A673 (cell line): Measurements from ENCODE around the gene BAIAP2L2. TPM values are rescaled to one million over a fixed set of nuclear protein-coding genes. Genes with fewer than 3 reads are reported as not detected.

Experiments
- BruUV-seq: library from RNA; stranded (reverse); fragments of 400-500 nt; replicated peaks from 2 replicates; lab custom pipeline; 2021; lab: Mats Ljungman, UMichigan
- CTCF ChIA-PET: fragments of 300-600 bp; sonication (Branson Sonifier 250); formaldehyde crosslinking; loops from one replicate; lab custom pipeline; 2022; ENCODE audit warnings: antibody characterized with exemption; lab: Charles Lee
- POLR2A ChIA-PET: fragments of 300-600 bp; sonication (Branson Sonifier 250); formaldehyde crosslinking; loops from one replicate; lab custom pipeline; 2022; ENCODE audit warnings: antibody characterized with exemption; ENCODE audit not compliant: low non-redundant PET; lab: Charles Lee
- DNase-seq: peaks from one replicate; pipeline ENCODE4 v3.0.0-alpha.2; 2015; ENCODE audit warnings: low spot score
- H3K27ac ChIP-seq: fragments of 200-600 bp; sonication (generic); 2 replicates; pipeline ENCODE4 v1.5.1; 2016; ENCODE audit warnings: mixed run types, low read depth, mild to moderate bottlenecking, mixed read lengths, antibody characterized with exemption, low read length; ENCODE audit not compliant: poor library complexity, severe bottlenecking
- H3K27me3 ChIP-seq: fragments of 200-600 bp; sonication (generic); replicated peaks from 2 replicates; pipeline ENCODE4 v1.6.1; 2017; ENCODE audit warnings: mixed run types, low read depth, mild to moderate bottlenecking, mixed read lengths, antibody characterized with exemption, low read length; ENCODE audit not compliant: insufficient read depth, poor library complexity
- H3K36me3 ChIP-seq: fragments of 200-600 bp; sonication (generic); 2 replicates; pipeline ENCODE4 v1.6.1; 2016; ENCODE audit warnings: mixed run types, mild to moderate bottlenecking, mixed read lengths, antibody characterized with exemption, low read length; ENCODE audit not compliant: insufficient read depth, poor library complexity, severe bottlenecking
- H3K4me1 ChIP-seq: fragments of 200-600 bp; sonication (generic); 2 replicates; pipeline ENCODE4 v1.6.1; 2017; ENCODE audit warnings: mixed run types, mild to moderate bottlenecking, mixed read lengths, antibody characterized with exemption, low read length; ENCODE audit not compliant: insufficient read depth, poor library complexity, severe bottlenecking
- H3K4me3 ChIP-seq: fragments of 200-600 bp; sonication (generic); 2 replicates; pipeline ENCODE4 v1.5.1; 2016; ENCODE audit warnings: low read depth, mixed run types, mild to moderate bottlenecking, mixed read lengths, low read length; ENCODE audit not compliant: poor library complexity, severe bottlenecking
- H3K9me3 ChIP-seq: fragments of 200-600 bp; sonication (generic); 2 replicates; pipeline ENCODE4 v1.6.1; 2016; ENCODE audit warnings: mixed run types, low read depth, mild to moderate bottlenecking, mixed read lengths, antibody characterized with exemption, low read length; ENCODE audit not compliant: poor library complexity, severe bottlenecking
- EZH2 ChIP-seq: fragments of 200-600 bp; sonication (generic); IDR thresholded peaks from 2 replicates; pipeline ENCODE4 v1.6.1; 2017; ENCODE audit warnings: borderline replicate concordance, low read depth, mild to moderate bottlenecking, mixed read lengths, antibody characterized with exemption, low read length; ENCODE audit not compliant: poor library complexity, severe bottlenecking
- intact Hi-C: fragments of 100-400 bp; cut with micrococcal nuclease; formaldehyde crosslinking; loops from one replicate; pipeline ENCODE4 v1.10.0; 2022; ENCODE audit not compliant: unreplicated experiment
- total RNA-seq: library from RNA; stranded (reverse); gene quantifications from 2 replicates; pipeline ENCODE4 v1.2.3, GENCODE V29; 2021
- TF ChIP-seq, protein P1 (sequence below): fragments of 300-800, 200-600 bp; sonication (generic); conservative IDR thresholded peaks from 2 replicates; pipeline ENCODE4 v1.5.1; 2017; ENCODE audit warnings: low read depth, mild to moderate bottlenecking, antibody characterized with exemption, low read length, moderate library complexity, mixed read lengths

BAIAP2L2 gene
- total RNA-seq, 1 experiment from 2014 or later, result 2.5 TPM

DNA sequence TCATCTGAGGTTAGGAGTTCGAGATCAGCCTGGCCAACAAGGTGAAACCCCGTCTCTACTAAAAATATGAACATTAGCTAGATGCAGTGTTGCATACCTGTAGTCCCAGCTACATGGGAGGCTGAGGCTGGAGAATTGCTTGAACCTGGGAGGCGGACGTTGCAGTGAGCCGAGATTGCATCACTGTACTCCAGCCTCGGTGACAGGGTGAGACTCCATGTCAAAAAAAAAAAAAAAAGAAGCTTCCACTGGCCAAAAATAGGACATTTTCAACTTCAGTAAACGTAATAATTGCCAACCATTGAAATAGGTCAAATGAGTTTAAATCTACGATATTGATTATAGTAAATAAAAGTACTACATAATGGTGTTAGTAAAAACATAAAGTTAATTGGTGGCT lies 6.8 kb downstream of the BAIAP2L2 start:
- intact Hi-C loops, result no loop called here
- Histone ChIP-seq H3K4me1 (no peaks in the 10 kb centered on the region), H3K27ac (no peak overlapping the region), H3K4me3 (no peak overlapping the region), H3K9me3 (no peaks in the 10 kb centered on the region), H3K36me3 (no peaks in the 10 kb centered on the region), H3K27me3 (no peaks in the 10 kb centered on the region)
- no peak for DNase-seq
- ChIA-PET POLR2A (interaction anchor here (0.6 kb wide), 1 partner anchor 15 kb away, joined by 3 read pairs; no protein-coding TSS in a partner anchor), CTCF (interaction anchor here (0.9 to 1.0 kb wide), 2 partner anchors 11 to 51 kb away, joined by 10 read pairs; no protein-coding TSS in a partner anchor)
- BruUV-seq, result no TSS peak
- TF ChIP-seq, protein P1, sequence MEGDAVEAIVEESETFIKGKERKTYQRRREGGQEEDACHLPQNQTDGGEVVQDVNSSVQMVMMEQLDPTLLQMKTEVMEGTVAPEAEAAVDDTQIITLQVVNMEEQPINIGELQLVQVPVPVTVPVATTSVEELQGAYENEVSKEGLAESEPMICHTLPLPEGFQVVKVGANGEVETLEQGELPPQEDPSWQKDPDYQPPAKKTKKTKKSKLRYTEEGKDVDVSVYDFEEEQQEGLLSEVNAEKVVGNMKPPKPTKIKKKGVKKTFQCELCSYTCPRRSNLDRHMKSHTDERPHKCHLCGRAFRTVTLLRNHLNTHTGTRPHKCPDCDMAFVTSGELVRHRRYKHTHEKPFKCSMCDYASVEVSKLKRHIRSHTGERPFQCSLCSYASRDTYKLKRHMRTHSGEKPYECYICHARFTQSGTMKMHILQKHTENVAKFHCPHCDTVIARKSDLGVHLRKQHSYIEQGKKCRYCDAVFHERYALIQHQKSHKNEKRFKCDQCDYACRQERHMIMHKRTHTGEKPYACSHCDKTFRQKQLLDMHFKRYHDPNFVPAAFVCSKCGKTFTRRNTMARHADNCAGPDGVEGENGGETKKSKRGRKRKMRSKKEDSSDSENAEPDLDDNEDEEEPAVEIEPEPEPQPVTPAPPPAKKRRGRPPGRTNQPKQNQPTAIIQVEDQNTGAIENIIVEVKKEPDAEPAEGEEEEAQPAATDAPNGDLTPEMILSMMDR, result no peak
- TF ChIP-seq EZH2, result no peak

DNA sequence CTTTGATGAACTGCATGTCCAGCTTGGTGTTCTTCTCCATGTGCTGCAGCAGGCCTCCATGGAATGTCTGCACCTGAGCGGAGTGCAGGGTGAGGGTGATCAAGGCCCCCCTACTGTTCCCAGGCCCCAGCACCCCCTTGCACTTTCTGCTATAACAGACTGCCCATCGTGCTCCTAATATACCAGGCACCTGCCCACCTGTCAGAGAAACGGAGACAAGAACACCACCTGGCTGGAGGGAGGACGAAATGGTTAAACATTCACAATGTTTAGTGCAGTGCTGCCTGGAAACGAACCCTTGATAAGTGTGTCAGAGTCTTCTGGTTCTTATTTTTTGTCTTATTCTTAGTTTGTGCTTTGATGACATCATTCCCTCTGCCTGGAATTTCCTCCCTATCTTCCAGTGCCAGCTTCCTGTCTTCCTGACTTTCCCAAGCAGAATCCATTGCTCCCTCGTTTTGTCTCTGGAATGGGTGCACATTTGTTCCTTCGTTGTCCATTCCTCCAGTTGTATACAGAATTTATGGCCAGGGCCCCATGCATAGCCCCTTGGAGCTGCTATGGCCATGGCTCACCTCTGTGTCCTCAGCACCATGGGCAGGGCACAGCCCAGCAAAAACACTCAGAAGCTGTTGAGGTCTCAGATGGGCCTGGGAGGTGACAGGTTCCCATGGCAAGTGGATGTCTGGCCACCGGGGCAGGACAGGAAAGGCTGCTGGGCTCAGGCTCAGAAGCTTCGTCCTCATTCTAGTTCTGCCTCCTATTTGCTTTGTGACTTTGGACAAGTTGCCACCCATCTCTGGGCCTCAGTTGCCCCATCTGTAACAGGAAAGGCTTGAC lies 11.9 kb downstream of the BAIAP2L2 start:
- CTCF ChIA-PET, result interaction anchor here (0.6 kb wide), 1 partner anchor 43 kb away, joined by 4 read pairs; no protein-coding TSS in a partner anchor
- Histone ChIP-seq H3K4me3 (no peak overlapping the region), H3K27ac (no peak overlapping the region), H3K4me1 (no peaks in the 10 kb centered on the region), H3K27me3 (no peaks in the 10 kb centered on the region), H3K9me3 (no peaks in the 10 kb centered on the region), H3K36me3 (no peaks in the 10 kb centered on the region)
- BruUV-seq, result no TSS peak
- intact Hi-C loops, result no loop called here
- POLR2A ChIA-PET, result no interaction called here
- TF ChIP-seq, protein P1, result no peak
- no peak for TF ChIP-seq EZH2
- DNase-seq, result no peak

DNA sequence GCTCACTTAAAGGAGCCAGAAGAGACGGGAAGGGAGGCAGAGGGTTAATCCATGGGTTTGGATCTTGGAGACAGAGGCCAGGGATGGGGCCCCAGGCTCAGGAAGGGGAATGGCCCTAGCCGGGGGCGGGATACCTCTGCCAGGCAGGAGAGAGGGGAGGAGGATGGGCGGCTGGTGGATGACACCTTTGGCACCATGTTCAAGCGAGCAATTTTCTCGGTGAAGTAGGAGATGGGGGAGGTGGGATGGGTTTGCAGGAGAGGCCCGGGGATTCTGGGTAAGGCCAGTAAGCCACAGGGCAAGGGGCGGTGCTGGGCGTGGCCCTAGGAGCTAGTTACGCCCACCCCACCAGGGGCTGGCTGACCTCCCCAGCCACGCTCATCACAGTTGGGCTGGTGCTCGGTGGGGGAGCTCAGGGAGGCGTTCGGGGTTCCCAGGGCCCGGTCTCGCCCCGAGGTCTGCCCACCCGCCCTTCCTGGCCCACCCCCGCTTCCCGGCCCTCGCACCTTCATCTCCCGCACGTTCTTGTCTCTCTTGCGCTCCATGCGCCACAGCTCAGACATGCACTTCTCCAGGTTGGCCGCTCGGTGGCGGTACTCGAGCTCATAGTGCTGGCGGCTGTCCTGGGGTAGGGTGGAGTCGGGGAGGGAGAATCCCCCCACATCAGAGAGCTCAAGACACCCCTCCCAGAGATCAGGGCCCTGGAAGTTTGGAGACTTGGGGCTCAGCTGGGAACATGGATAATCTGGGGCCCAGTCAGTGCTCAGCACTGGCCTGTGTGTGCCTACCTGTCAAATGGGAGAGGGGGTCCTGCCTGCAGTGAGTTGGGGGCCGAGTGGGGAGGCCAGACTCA lies 12.7 kb downstream of the BAIAP2L2 start:
- no TSS peak for BruUV-seq
- Histone ChIP-seq H3K36me3 (no peaks in the 10 kb centered on the region), H3K9me3 (no peaks in the 10 kb centered on the region), H3K27me3 (no peaks in the 10 kb centered on the region), H3K4me1 (no peaks in the 10 kb centered on the region), H3K4me3 (no peak overlapping the region), H3K27ac (no peak overlapping the region)
- POLR2A ChIA-PET, result interaction anchor here (0.6 kb wide), 1 partner anchor 357 kb away, joined by 3 read pairs; no protein-coding TSS in a partner anchor
- DNase-seq, result no peak
- CTCF ChIA-PET, result interaction anchor here (0.6 to 0.8 kb wide), 2 partner anchors 42 to 427 kb away, joined by 4 to 5 read pairs; no protein-coding TSS in a partner anchor
- intact Hi-C loops, result no loop called here
- no peak for TF ChIP-seq EZH2
- TF ChIP-seq, protein P1, result no peak
